BE2C (cell line): ENCODE results near the gene CNR1.

Experiments used
- DNase-seq: peaks from one replicate; pipeline ENCODE4 v3.0.0-alpha.2; 2020
- H3K27me3 ChIP-seq: fragments of 250-450 bp; sonication (Bioruptor Pico); 2 replicates; pipeline ENCODE4 v1.5.1; 2020; ENCODE audit warnings: mild to moderate bottlenecking
- H3K36me3 ChIP-seq: fragments of 250-450 bp; sonication (Bioruptor Pico); 2 replicates; pipeline ENCODE4 v1.5.1; 2020; ENCODE audit warnings: mild to moderate bottlenecking
- H3K4me1 ChIP-seq: fragments of 250-450 bp; sonication (Bioruptor Pico); 2 replicates; pipeline ENCODE4 v1.5.1; 2020
- H3K4me3 ChIP-seq: 2 replicates; pipeline ENCODE4 v1.5.1; 2011; ENCODE audit warnings: low read depth, low read length
- H3K9me3 ChIP-seq: fragments of 250-450 bp; sonication (Bioruptor Pico); 2 replicates; pipeline ENCODE4 v1.5.1; 2020
- CTCF ChIP-seq: IDR thresholded peaks from 2 replicates; pipeline ENCODE4 v1.5.1; 2012; ENCODE audit warnings: mild to moderate bottlenecking, low read depth, low read length

CNR1 gene

DNA sequence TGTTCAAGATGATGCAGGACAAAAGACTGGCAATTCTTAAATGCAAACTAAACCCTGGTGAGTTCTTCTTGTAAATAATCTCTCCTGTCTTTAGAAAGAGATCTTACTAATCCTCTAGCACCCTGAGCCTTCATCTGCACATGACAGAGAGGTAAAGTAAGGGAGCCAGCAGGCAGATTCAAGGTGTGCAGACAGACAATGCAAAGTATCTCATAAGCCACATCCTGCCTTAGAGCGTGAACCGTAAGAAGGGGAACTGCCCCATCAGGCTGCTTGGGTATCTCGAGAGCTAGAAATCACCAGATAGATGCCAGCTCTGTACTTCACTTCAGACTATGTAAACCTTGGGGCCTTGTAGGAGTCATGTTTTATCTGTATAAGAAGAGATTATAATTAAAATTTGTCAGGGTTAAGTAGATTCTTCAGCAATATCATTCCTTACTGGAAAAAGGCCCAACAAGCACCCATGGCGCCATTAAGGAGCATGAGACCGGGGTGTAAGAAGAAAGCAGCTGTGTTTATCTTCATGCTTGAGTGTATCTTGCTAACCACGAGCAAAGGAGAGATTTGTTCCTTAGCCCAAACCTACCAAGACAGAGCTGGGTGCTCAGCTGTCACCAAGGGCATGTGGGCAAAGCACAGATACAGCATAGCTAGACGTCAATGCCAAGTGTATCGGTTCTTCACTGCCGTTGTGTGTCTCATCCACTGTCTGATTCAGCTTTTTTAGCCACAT lies 24.4 kb downstream of the CNR1 start:
- Histone ChIP-seq H3K27me3 (no peaks in the 10 kb centered on the region), H3K4me1 (no peaks in the 10 kb centered on the region), H3K9me3 (no peaks in the 10 kb centered on the region), H3K4me3 (no peak overlapping the region), H3K36me3 (no peaks in the 10 kb centered on the region)
- DNase-seq, result no peak
- no peak for TF ChIP-seq CTCF

DNA sequence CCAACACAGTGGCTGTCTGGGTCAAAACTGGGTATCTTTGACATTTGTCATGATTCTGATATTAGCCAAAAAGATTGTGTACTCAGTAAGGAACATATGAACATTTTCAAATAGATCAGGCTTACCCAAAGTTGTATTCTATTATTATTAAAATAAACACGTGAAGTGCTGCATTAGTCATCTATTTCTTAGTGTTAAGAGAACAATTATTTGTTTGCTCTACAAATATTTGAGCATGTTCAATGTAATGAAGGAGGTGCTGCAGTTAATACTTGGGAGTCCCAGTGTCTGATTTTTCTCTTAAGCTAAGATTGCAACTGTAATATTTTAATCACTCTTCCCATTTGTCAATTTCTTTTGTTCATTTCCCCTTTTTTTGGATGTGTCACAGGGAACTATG lies 28.2 kb downstream of the CNR1 start:
- DNase-seq, result no peak
- H3K36me3 ChIP-seq, result no peaks in the 10 kb centered on the region
- H3K27me3 ChIP-seq, result no peaks in the 10 kb centered on the region
- no peaks in the 10 kb centered on the region for H3K4me1 ChIP-seq
- no peak for TF ChIP-seq CTCF
- H3K9me3 ChIP-seq, result no peaks in the 10 kb centered on the region
- H3K4me3 ChIP-seq, result no peak overlapping the region

DNA sequence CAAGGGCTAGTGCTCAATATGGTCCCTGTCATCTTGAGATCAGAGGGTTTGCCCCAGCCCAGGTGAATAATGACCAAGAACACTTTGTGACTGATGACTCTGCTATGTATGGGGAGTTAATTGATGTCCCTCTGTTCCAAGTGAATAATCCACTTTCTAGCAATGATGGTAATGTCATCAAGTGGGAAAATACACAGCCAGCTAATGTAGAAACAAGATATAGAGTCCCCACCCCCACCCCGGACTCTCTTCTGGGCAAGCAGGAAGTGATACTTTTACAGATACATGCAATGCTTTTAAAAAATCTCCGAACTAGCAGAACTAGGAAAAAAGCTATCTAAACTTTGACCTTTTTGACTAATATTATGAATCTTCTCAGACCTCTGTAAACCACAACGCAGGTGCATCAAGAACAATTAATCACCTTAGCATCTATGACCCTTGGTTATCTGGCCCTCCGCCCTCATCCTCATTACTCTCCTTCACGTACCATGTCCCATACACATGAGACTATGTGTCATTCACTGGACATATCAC lies 30.5 kb downstream of the CNR1 start:
- DNase-seq, result no peak
- Histone ChIP-seq H3K36me3 (no peaks in the 10 kb centered on the region), H3K4me3 (no peak overlapping the region), H3K4me1 (no peaks in the 10 kb centered on the region), H3K27me3 (no peaks in the 10 kb centered on the region), H3K9me3 (no peaks in the 10 kb centered on the region)
- no peak for TF ChIP-seq CTCF

- no peak for TF ChIP-seq CTCF
- no peak for DNase-seq
- Histone ChIP-seq H3K4me3 (no peak overlapping the region), H3K4me1 (no peaks in the 10 kb centered on the region), H3K9me3 (no peaks in the 10 kb centered on the region), H3K27me3 (no peaks in the 10 kb centered on the region), H3K36me3 (no peaks in the 10 kb centered on the region)
Measured at GRCh38 chr6:88134575-88134974, 31.6 kb downstream of the CNR1 start.

DNA sequence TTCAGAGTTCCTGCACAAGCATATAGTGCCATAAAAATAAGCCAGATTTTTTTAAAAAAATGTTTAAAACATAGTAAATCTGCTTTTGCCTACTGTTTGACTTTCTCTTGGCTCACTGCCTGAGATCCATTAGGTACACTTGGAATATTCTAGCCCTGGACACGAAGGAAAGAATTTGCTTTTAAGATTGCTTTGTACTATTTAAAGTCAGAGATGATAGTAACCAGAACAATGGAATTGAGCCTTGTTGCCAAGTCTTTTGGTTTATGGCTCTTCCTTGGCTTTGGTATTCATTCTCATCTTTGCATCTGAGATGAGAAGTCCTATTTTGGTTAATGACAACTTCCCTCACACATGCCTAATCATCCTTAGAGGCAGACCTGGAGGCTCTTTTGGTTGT lies 32.4 kb downstream of the CNR1 start:
- Histone ChIP-seq H3K9me3 (no peaks in the 10 kb centered on the region), H3K36me3 (no peaks in the 10 kb centered on the region), H3K4me3 (no peak overlapping the region), H3K27me3 (no peaks in the 10 kb centered on the region), H3K4me1 (no peaks in the 10 kb centered on the region)
- no peak for TF ChIP-seq CTCF
- DNase-seq, result no peak

- TF ChIP-seq CTCF, result no peak
- Histone ChIP-seq H3K36me3 (no peaks in the 10 kb centered on the region), H3K4me3 (no peak overlapping the region), H3K27me3 (no peaks in the 10 kb centered on the region; the same call in 1 of the 2 replicates), H3K4me1 (no peaks in the 10 kb centered on the region), H3K9me3 (no peaks in the 10 kb centered on the region)
- no peak for DNase-seq
Measured at GRCh38 chr6:88124925-88125557, 41.1 kb downstream of the CNR1 start.
